GM12891 (cell line): Measurements from ENCODE around the gene MAF.

Source experiments
- POLR2A ChIP-seq: IDR thresholded peaks from 2 replicates; pipeline ENCODE4 v1.6.1; 2011; ENCODE audit warnings: low read depth, low read length, control low read depth
- POLR2AphosphoS5 ChIP-seq: IDR thresholded peaks from 2 replicates; pipeline ENCODE4 v1.6.1; 2011; ENCODE audit warnings: low read depth, low read length, control low read depth
- POU2F2 ChIP-seq: IDR thresholded peaks from 2 replicates; pipeline ENCODE4 v1.6.1; 2011; ENCODE audit warnings: low read depth, mild to moderate bottlenecking, control low read depth, low read length, moderate library complexity
- TAF1 ChIP-seq: IDR thresholded peaks from 2 replicates; pipeline ENCODE4 v1.6.1; 2011; ENCODE audit warnings: low read depth, low read length, control low read depth

- TF ChIP-seq POLR2A (no peak), POU2F2 (no peak), TAF1 (no peak), POLR2AphosphoS5 (no peak)
Observed at GRCh38 chr16:79562166-79562823, 38.2 kb downstream of the MAF start.
